ENCODE data around the gene OTX1.

DNA sequence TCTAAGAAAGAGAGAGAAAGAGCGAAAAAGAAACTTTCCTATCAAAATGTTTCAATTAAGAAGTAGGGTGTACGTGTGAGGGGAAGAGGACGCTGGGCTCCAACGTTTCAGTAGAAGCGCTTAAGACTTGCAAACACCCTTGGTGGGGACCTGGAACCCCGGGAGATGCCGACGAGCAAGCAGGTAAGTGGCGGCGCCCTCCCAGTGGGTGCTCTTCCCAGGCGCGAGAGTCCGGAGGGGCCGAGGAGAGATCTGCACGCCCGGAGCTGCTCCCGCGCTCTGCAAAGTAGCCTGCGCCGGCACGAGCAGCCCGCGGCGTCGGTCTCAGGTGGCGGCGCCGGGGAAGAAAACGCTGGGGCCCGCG, 678 bp upstream of the OTX1 start:
- TF ChIP-seq POLR2AphosphoS5 (IDR thresholded peaks at IDR 0.05; ENCODE audit: insufficient read depth, low read depth, low read length) (no peak), POLR2A (IDR thresholded peaks at IDR 0.05; ENCODE audit: low read depth, low read length) (no peak), EZH2 (IDR thresholded peaks at IDR 0.05; ENCODE audit: borderline replicate concordance, low read depth, low read length, severe bottlenecking) (no peak)
- TF ChIP-seq, protein P1, sequence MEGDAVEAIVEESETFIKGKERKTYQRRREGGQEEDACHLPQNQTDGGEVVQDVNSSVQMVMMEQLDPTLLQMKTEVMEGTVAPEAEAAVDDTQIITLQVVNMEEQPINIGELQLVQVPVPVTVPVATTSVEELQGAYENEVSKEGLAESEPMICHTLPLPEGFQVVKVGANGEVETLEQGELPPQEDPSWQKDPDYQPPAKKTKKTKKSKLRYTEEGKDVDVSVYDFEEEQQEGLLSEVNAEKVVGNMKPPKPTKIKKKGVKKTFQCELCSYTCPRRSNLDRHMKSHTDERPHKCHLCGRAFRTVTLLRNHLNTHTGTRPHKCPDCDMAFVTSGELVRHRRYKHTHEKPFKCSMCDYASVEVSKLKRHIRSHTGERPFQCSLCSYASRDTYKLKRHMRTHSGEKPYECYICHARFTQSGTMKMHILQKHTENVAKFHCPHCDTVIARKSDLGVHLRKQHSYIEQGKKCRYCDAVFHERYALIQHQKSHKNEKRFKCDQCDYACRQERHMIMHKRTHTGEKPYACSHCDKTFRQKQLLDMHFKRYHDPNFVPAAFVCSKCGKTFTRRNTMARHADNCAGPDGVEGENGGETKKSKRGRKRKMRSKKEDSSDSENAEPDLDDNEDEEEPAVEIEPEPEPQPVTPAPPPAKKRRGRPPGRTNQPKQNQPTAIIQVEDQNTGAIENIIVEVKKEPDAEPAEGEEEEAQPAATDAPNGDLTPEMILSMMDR (IDR thresholded peaks at IDR 0.05; ENCODE audit: extremely low read depth in 1 of 2, insufficient read depth in 1 of 2, low read depth in 1 of 2, low read length in 2 of 2): no peak
- TF ChIP-seq, protein P2, sequence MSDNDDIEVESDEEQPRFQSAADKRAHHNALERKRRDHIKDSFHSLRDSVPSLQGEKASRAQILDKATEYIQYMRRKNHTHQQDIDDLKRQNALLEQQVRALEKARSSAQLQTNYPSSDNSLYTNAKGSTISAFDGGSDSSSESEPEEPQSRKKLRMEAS (IDR thresholded peaks at IDR 0.05; ENCODE audit: insufficient read depth, insufficient read length): no peak

Data from endothelial cell of umbilical vein (primary cell).